ENCODE data around the gene CFAP410. TPM values are rescaled to one million over a fixed set of nuclear protein-coding genes. Genes with fewer than 3 reads are reported as not detected.

Gene CFAP410
- total and polyA plus RNA-seq, 11 donors = 10.4 to 31.6 (median 16.4) TPM

DNA sequence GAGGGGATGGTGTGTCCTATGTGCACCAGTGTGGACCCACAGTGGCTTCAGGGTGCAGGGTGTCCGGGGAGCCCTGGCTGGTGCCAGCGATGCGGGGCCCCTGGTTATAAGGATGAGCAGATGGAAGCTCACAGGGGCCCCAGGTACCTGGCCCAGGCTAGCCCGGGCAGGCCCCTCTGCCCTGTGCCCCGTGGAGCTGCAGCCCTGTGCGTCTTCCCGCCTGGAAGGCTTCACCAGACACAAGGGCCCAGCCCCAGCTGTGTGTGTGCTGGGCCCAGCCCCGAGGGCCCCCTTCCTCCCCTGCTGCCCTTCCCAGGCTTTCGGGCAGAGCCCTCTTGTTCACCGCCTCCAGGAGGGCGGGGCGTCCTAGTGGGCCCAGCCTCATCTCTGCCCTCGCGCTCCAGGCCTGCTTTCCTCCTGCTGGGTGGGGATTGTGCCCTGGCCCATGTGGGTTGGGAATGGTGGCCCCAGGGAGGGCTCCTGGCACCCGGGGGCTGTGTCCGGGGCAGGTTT is 23.4 kb downstream of the CFAP410 start:
- intact Hi-C loops (cut with DNase I) = loop anchor here in 2 of 10 donors (10.0 kb wide), 2 partner anchors 59 to 321 kb away; no protein-coding TSS in a partner anchor

DNA sequence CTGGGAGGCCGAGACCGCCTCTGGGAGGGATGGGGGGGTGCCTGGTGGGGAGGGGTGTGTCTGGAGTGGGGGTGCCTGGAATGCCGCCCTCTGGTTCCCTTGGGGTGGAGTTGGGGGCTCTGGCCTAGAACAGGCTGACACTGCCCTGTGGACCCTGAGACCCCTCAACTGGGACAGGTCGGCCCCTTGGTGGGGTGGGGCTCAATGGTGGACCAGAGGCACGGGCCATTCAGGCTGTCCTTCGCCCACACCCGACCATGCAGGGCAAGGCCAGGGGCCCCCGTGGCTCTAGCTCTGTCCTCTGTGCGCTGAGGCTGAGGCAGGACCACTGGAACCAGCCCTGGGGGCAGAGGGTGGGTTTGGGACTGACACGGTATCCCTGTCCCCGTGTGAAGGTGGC is 24.6 kb downstream of the CFAP410 start:
- DNase-seq (no peak), ATAC-seq (no peak)
- Histone ChIP-seq H3K27ac (no peak overlapping the region), H3K36me3 (peaks cover 0 to 94% (median 56%) of the 10 kb centered on the region in 9 donors), H3K4me1 (no peaks in the 10 kb centered on the region), H3K27me3 (no peaks in the 10 kb centered on the region), H3K4me3 (no peak overlapping the region), H3K9me3 (no peaks in the 10 kb centered on the region)
- 89 to 100% (median 96%) methylated on average over 8 to 11 of the region's 11 CpGs for WGBS, 4 donors
- intact Hi-C loops (cut with DNase I) = loop anchor here in 2 of 10 donors (10.0 kb wide), 2 partner anchors 60 to 320 kb away; no protein-coding TSS in a partner anchor
- TF ChIP-seq POLR2A (IDR thresholded peaks at IDR 0.05) = no peak
- TF ChIP-seq, protein P1, sequence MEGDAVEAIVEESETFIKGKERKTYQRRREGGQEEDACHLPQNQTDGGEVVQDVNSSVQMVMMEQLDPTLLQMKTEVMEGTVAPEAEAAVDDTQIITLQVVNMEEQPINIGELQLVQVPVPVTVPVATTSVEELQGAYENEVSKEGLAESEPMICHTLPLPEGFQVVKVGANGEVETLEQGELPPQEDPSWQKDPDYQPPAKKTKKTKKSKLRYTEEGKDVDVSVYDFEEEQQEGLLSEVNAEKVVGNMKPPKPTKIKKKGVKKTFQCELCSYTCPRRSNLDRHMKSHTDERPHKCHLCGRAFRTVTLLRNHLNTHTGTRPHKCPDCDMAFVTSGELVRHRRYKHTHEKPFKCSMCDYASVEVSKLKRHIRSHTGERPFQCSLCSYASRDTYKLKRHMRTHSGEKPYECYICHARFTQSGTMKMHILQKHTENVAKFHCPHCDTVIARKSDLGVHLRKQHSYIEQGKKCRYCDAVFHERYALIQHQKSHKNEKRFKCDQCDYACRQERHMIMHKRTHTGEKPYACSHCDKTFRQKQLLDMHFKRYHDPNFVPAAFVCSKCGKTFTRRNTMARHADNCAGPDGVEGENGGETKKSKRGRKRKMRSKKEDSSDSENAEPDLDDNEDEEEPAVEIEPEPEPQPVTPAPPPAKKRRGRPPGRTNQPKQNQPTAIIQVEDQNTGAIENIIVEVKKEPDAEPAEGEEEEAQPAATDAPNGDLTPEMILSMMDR (IDR thresholded peaks at IDR 0.05) = no peak

More for the DNA sequence above, 23.4 kb downstream of the CFAP410 start:
- no peak for DNase-seq
- Histone ChIP-seq H3K36me3 (peaks cover 0 to 94% (median 64%) of the 10 kb centered on the region in 9 donors), H3K4me1 (no peaks in the 10 kb centered on the region), H3K9me3 (no peaks in the 10 kb centered on the region), H3K4me3 (no peak overlapping the region), H3K27me3 (no peaks in the 10 kb centered on the region), H3K27ac (no peak overlapping the region)
- WGBS, 4 donors = 88 to 92% (median 90%) methylated on average over 12 to 16 of the region's 16 CpGs
- no peak for ATAC-seq
- TF ChIP-seq, protein P1 (IDR thresholded peaks at IDR 0.05) = no peak
- TF ChIP-seq POLR2A (IDR thresholded peaks at IDR 0.05) = no peak

DNA sequence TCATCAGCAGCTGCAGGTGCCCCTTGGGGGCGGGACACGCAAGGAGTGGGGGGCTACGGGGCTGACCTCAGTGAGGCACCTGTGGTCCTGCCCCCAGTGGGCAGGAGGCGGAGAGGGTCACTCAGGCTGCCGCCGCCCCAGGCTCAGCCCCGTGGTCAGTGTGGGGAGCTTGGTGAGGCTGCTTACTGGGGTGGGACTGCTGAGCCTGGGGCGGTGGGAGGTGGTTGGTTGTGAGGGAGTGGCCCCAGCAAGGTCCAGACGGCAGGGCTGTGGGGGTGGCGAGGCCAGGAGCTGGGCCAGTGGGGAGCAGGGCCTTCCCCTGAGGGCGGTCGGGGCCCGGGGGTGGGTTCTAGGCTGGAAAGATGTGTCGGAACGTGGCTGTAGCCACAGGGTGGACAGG is 25.1 kb downstream of the CFAP410 start:
- intact Hi-C loops (cut with DNase I) = loop anchor here in 2 of 10 donors (10.0 kb wide), 2 partner anchors 61 to 319 kb away; no protein-coding TSS in a partner anchor
- no peak for TF ChIP-seq POLR2A (IDR thresholded peaks at IDR 0.05)
- TF ChIP-seq, protein P1 (IDR thresholded peaks at IDR 0.05) = no peak
- no peaks in the 10 kb centered on the region for H3K4me1 ChIP-seq
- H3K27me3 ChIP-seq = no peaks in the 10 kb centered on the region
- no peak overlapping the region for H3K4me3 ChIP-seq
- H3K9me3 ChIP-seq = no peaks in the 10 kb centered on the region
- 89 to 93% (median 91%) methylated on average over 14 to 15 of the region's 15 CpGs for WGBS, 4 donors
- H3K36me3 ChIP-seq = peaks cover 0 to 92% (median 52%) of the 10 kb centered on the region in 9 donors
- DNase-seq = no peak
- no peak for ATAC-seq
- no peak overlapping the region for H3K27ac ChIP-seq

DNA sequence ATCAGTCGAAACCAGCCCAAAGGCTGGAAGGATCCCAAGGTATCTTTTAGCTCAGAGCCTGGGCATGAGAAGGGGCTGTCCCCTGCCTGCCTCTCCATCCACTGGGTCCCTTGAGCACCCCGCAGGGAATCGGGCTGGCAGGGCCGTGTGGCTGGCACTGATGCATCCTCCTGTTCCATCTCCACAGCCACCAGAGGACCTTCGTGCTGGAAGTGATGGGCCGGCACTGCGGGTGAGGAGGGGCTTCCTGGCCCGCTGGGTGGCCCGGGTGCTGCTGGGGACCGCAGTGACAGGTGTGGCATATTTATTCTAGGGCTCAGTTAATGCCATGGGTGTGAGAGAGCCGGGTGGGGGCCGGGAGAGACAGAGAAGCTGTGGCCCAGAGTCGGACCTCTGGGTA is 25.7 kb downstream of the CFAP410 start:
- no peak for ATAC-seq
- Histone ChIP-seq H3K27ac (no peak overlapping the region), H3K36me3 (peaks cover 0 to 90% (median 48%) of the 10 kb centered on the region in 9 donors), H3K4me3 (no peak overlapping the region), H3K9me3 (no peaks in the 10 kb centered on the region), H3K27me3 (no peaks in the 10 kb centered on the region), H3K4me1 (no peaks in the 10 kb centered on the region)
- WGBS, 4 donors = 90 to 96% (median 93%) methylated on average over 6 to 13 of the region's 13 CpGs
- intact Hi-C loops (cut with DNase I) = loop anchor here in 2 of 10 donors (10.0 kb wide), 2 partner anchors 61 to 319 kb away; no protein-coding TSS in a partner anchor
- TF ChIP-seq, protein P1 (IDR thresholded peaks at IDR 0.05) = no peak
- TF ChIP-seq POLR2A (IDR thresholded peaks at IDR 0.05) = no peak
- no peak for DNase-seq

All from heart left ventricle (tissue), 16 donors.